Measurements from ENCODE around the gene IKZF5.

GRCh38 chr10:122968698-122969097, 39.9 kb downstream of the IKZF5 start:
- TF ChIP-seq, protein P1, sequence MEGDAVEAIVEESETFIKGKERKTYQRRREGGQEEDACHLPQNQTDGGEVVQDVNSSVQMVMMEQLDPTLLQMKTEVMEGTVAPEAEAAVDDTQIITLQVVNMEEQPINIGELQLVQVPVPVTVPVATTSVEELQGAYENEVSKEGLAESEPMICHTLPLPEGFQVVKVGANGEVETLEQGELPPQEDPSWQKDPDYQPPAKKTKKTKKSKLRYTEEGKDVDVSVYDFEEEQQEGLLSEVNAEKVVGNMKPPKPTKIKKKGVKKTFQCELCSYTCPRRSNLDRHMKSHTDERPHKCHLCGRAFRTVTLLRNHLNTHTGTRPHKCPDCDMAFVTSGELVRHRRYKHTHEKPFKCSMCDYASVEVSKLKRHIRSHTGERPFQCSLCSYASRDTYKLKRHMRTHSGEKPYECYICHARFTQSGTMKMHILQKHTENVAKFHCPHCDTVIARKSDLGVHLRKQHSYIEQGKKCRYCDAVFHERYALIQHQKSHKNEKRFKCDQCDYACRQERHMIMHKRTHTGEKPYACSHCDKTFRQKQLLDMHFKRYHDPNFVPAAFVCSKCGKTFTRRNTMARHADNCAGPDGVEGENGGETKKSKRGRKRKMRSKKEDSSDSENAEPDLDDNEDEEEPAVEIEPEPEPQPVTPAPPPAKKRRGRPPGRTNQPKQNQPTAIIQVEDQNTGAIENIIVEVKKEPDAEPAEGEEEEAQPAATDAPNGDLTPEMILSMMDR (IDR thresholded peaks at IDR 0.05): no peak
- TF ChIP-seq POLR2A (IDR thresholded peaks at IDR 0.05) (no peak), EP300 (IDR thresholded peaks at IDR 0.05) (no peak)
